Heart left ventricle (tissue), 16 donors: ENCODE data around the gene AGXT. TPM values are rescaled to one million over a fixed set of nuclear protein-coding genes. Genes with fewer than 3 reads are reported as not detected.

ENCODE experiments used
- ATAC-seq, 4 donors: fragments of 200-7000 bp; cut with Tn5 transposase; one replicate each; pipeline ENCODE4 v1.9.1; 2020 to 2022; ENCODE audit warnings: moderate library complexity in 4 of 4, mild to moderate bottlenecking in 3 of 4, moderate number of reproducible peaks in 1 of 4
- DNase-seq, 5 donors: peaks; one replicate each; pipeline ENCODE4 v3.0.0-alpha.2; 2020
- H3K27ac ChIP-seq, 12 donors: fragments of 200-600 bp; sonication (generic) in 4 of 12; one replicate each; pipeline versions ENCODE4 v1.5.0 to v1.8.0; 2016 to 2022; ENCODE audit warnings: mild to moderate bottlenecking in 2 of 12
- H3K27me3 ChIP-seq, 9 donors: fragments of 200-600 bp; sonication (generic) in 2 of 9; one replicate each; pipeline versions ENCODE4 v1.5.1 to v1.8.0; 2016 to 2022; ENCODE audit warnings: mild to moderate bottlenecking in 3 of 9
- H3K36me3 ChIP-seq, 9 donors: fragments of 200-600 bp; sonication (generic) in 2 of 9; one replicate each; pipeline versions ENCODE4 v1.5.0 to v1.8.0; 2018 to 2022; ENCODE audit warnings: mild to moderate bottlenecking in 2 of 9
- H3K4me1 ChIP-seq, 12 donors: fragments of 200-600 bp; sonication (generic) in 4 of 12; one replicate each; pipeline versions ENCODE4 v1.5.0 to v1.8.0; 2016 to 2022; ENCODE audit warnings: mild to moderate bottlenecking in 3 of 12
- H3K4me3 ChIP-seq, 12 donors: fragments of 200-600 bp; sonication (generic) in 4 of 12; one replicate each; pipeline versions ENCODE4 v1.5.0 to v1.8.0; 2017 to 2022; ENCODE audit warnings: mild to moderate bottlenecking in 9 of 12, moderate library complexity in 4 of 12
- H3K9me3 ChIP-seq, 12 donors: fragments of 200-600 bp; sonication (generic) in 4 of 12; one replicate each; pipeline versions ENCODE4 v1.5.0 to v1.8.0; 2016 to 2022; ENCODE audit warnings: mild to moderate bottlenecking in 1 of 12
- CTCF ChIP-seq, 12 donors: fragments of 200-600 bp; sonication (generic) in 4 of 12; IDR thresholded peaks; one replicate each; pipeline versions ENCODE4 v1.5.0 to v1.8.0; 2018 to 2022; ENCODE audit warnings: antibody characterized with exemption in 12 of 12, mild to moderate bottlenecking in 5 of 12
- POLR2A ChIP-seq, 2 donors: fragments of 450-650 bp; IDR thresholded peaks; one replicate each; pipeline ENCODE4 v1.6.1; 2017; ENCODE audit warnings: antibody characterized with exemption in 2 of 2, mild to moderate bottlenecking in 2 of 2, moderate library complexity in 2 of 2
- WGBS, 4 donors: extraction: QIAGEN DNeasy Blood & Tissue Kit in 2 of 4; methylation state at CpG; one replicate each; pipeline versions ENCODE4 v1.1.5 to v1.1.7; 2013 to 2018; 5-methylcytosine and 5-hydroxymethylcytosine counted together
- intact Hi-C, 10 donors: fragments of 100-400 bp; cut with DNase I; formaldehyde crosslinking; loops; one replicate each; pipeline versions ENCODE4 v1.11.1 to v1.14.2; 2022
- polyA plus RNA-seq, 2 donors: library from polyadenylated mRNA; stranded (reverse); fragments of 200-250 nt; gene quantifications; one replicate each; pipeline ENCODE4 v1.2.3, GENCODE V29; 2013
- total RNA-seq, 9 donors: library from RNA; depleted of rRNA in 2 of 9; stranded (reverse); fragments of >200 nt in 2 of 9; fragmentation: NEBNext Ultra II Directional in 3 of 9; extraction: Animal tissue kit (Norgen Biotek cat#: 25700) in 3 of 9; gene quantifications; one replicate each; pipeline versions ENCODE4 v1.1.0 to v1.2.4, GENCODE V29; 2016 to 2023
- donor health status: ischemic (EF 13 %, LVEDD 7.1; RV severe dilation, severe dysfunction).
- donor health status: healthy with polysubstance abuse.
- donor health status: DM: no; HTN: yes; CAD: no.
- donor health status: DM: no; HTN: no; CAD: no.
- donor health status: ischemic (EF 25% LVEDD 6.9; RV normal size, moderate dysfunction).
- donor health status: ischemic (EF 25% LVEDD 5.7; RV mildly dilated, moderate dysfunction).
- donor health status: healthy.
- donor health status: DM: yes; HTN: yes; CAD: no.
- donor health status: ischemic (EF 35%, LVEDD 5.7; RV mildly dilated, moderate dysfunction).
- donor health status: nonischemic (EF 11% LVEDD 7.7; RV severe dilation, severe dysfunction).
- donor health status: DM: yes; HTN: yes; CAD: no.
- donor health status: PGD.
- donor health status: ischemic (EF 29% LVEDD 5.4; RV normal size, mild dysfunction).
- donor health status: nonischemic (EF 23%, LVEDD 6.1; RV moderate dilation, normal function).

The AGXT gene
- total and polyA plus RNA-seq, 11 donors, result 0.06 TPM; not detected in 10

- H3K27ac ChIP-seq, result no peak overlapping the region
- H3K9me3 ChIP-seq, result no peaks in the 10 kb centered on the region
- H3K4me3 ChIP-seq, result no peak overlapping the region
- no peaks in the 10 kb centered on the region for H3K36me3 ChIP-seq
- intact Hi-C loops, result no loop called here
- no peaks in the 10 kb centered on the region for H3K27me3 ChIP-seq
- H3K4me1 ChIP-seq, result no peaks in the 10 kb centered on the region
- whole genome bisulfite sequencing, 4 donors, result 82 to 87% (median 85%) methylated on average over 12 of the region's 12 CpGs
- ATAC-seq, result no peak
- TF ChIP-seq POLR2A (IDR thresholded peaks at IDR 0.05) (no peak), CTCF (IDR thresholded peaks at IDR 0.05) (no peak)
- no peak for DNase-seq
These were observed 6.1 kb downstream of the AGXT start for GRCh38 chr2:240874715-240875227.

- DNase-seq, result no peak
- Histone ChIP-seq H3K36me3 (no peaks in the 10 kb centered on the region), H3K27me3 (no peaks in the 10 kb centered on the region), H3K9me3 (no peaks in the 10 kb centered on the region), H3K27ac (no peak overlapping the region), H3K4me3 (no peak overlapping the region), H3K4me1 (no peaks in the 10 kb centered on the region)
- 94 to 97% (median 94%) methylated on average over 18 to 22 of the region's 22 CpGs for WGBS, 4 donors
- intact Hi-C loops, result no loop called here
- TF ChIP-seq POLR2A (IDR thresholded peaks at IDR 0.05) (no peak), CTCF (IDR thresholded peaks at IDR 0.05) (no peak)
- ATAC-seq, result no peak
These were observed 6.8 kb downstream of the AGXT start for GRCh38 chr2:240875228-240876034.

GRCh38 chr2:240876035-240876474 is 7.4 kb downstream of the AGXT start:
- Histone ChIP-seq H3K4me1 (no peaks in the 10 kb centered on the region), H3K4me3 (no peak overlapping the region), H3K27me3 (no peaks in the 10 kb centered on the region), H3K9me3 (no peaks in the 10 kb centered on the region), H3K27ac (no peak overlapping the region), H3K36me3 (no peaks in the 10 kb centered on the region)
- no peak for TF ChIP-seq POLR2A (IDR thresholded peaks at IDR 0.05)
- no peak for TF ChIP-seq CTCF (IDR thresholded peaks at IDR 0.05)
- DNase-seq, result no peak
- ATAC-seq, result no peak
- 67 to 77% (median 70%) methylated on average over 7 of the region's 7 CpGs for WGBS, 4 donors
- intact Hi-C loops, result no loop called here

- 74 to 85% (median 79%) methylated on average over 18 of the region's 18 CpGs for WGBS, 4 donors
- Histone ChIP-seq H3K4me3 (no peak overlapping the region), H3K27ac (no peak overlapping the region), H3K27me3 (no peaks in the 10 kb centered on the region), H3K4me1 (no peaks in the 10 kb centered on the region), H3K36me3 (no peaks in the 10 kb centered on the region), H3K9me3 (no peaks in the 10 kb centered on the region)
- ATAC-seq (no peak), DNase-seq (peak in 1 of 5 donors; percentile 18)
- intact Hi-C loops, result no loop called here
- no peak for TF ChIP-seq CTCF (IDR thresholded peaks at IDR 0.05)
- no peak for TF ChIP-seq POLR2A (IDR thresholded peaks at IDR 0.05)
These were observed 8.0 kb downstream of the AGXT start for GRCh38 chr2:240876475-240877251.
